Measurements from ENCODE around the gene LCP1. TPM values are rescaled to one million over a fixed set of nuclear protein-coding genes. Genes with fewer than 3 reads are reported as not detected.

Gene LCP1
- total and polyA plus RNA-seq, 9 of the 15 experiments (the other 6 are each of a cell fraction or from before 2014, with no cell fraction given): 83.0 to 255 (median 163) TPM

GRCh38 chr13:46126056-46126455, 55.9 kb downstream of the LCP1 start:
- no peaks in the 10 kb centered on the region for H4K20me1 ChIP-seq (replicated peaks; ENCODE audit: control insufficient read depth, insufficient read depth, low read length)
- ChIA-PET CTCF (ENCODE audit: low intra/inter-chr PET ratio) (interaction anchor here (0.9 to 1.6 kb wide), 4 partner anchors 74 to 319 kb away, joined by 3 to 8 read pairs (median 6); no protein-coding TSS in a partner anchor), POLR2A (interaction anchor here (1.0 kb wide), 2 partner anchors 15 to 288 kb away, joined by 3 to 4 read pairs; no protein-coding TSS in a partner anchor)
- no peak overlapping the region for H3K9ac ChIP-seq (ENCODE audit: insufficient read depth in 1 of 2, low read depth in 2 of 2, low read length in 2 of 2)
- ATAC-seq (no peak; the same call in 2 of the 3 replicates), FAIRE-seq (no peak), DNase-seq (ENCODE audit: extremely low read depth in 1 of 4, low spot score in 3 of 4) (no peak)
- no peaks in the 10 kb centered on the region for H3K79me2 ChIP-seq (ENCODE audit: control insufficient read depth, insufficient read depth, low read length)
- H3K36me3 ChIP-seq (ENCODE audit: control insufficient read depth, insufficient read depth, low read length): peaks cover 46% of the 10 kb centered on the region; the same call in 2 of the 3 replicates
- 0 out of 3 replicates have a peak overlapping the region, but pooled peaks have one; percentile 19 for H3K27ac ChIP-seq (ENCODE audit: extremely low read depth, low read depth, low read length)
- no peak overlapping the region for H3K4me2 ChIP-seq (ENCODE audit: insufficient read depth, low read length)
- intact Hi-C loops (cut with micrococcal nuclease) (loop anchor here (1.0 to 5.0 kb wide), 5 partner anchors 55 to 319 kb away; partner anchors contain the start of gene ZC3H13), in situ Hi-C loops (cut with MboI) (no loop called here)
- H3K4me1 ChIP-seq (replicated peaks in 1 of 2; ENCODE audit: control insufficient read depth in 2 of 2, insufficient read depth in 2 of 2, low read length in 2 of 2): peaks cover under 1 to 23% of the 10 kb centered on the region in 2 experiments; a peak in 3 of 5 replicates
- no peaks in the 10 kb centered on the region for H3K27me3 ChIP-seq (ENCODE audit: control insufficient read depth in 2 of 2, insufficient read depth in 2 of 2, low read length in 2 of 2)
- H2AFZ ChIP-seq (ENCODE audit: low read depth, low read length): no peak overlapping the region
- no peaks in the 10 kb centered on the region for H3K9me3 ChIP-seq (replicated peaks; ENCODE audit: control insufficient read depth, insufficient read depth, low read depth, low read length)
- TF ChIP-seq ZNF785 (CRISPR knock-in tag; IDR thresholded peaks at IDR 0.05): no peak
- peak; percentile 30 for TF ChIP-seq POLR2B (IDR thresholded peaks at IDR 0.05; ENCODE audit: low read depth, partially characterized antibody)
- H3K9me1 ChIP-seq (ENCODE audit: control insufficient read depth, insufficient read depth, low read length): no peaks in the 10 kb centered on the region
- no peak overlapping the region for H3K4me3 ChIP-seq
- TSS peak; percentile 78 for BruUV-seq (replicated peaks)
- WGBS (ENCODE audit: insufficient coverage, low coverage, missing lambda C conversion rate): 10% methylated on average over 2 of the region's 2 CpGs

All from K562 (cell line).